Caki2 (cell line): ENCODE measurements around the gene KCNMB3. TPM values are rescaled to one million over a fixed set of nuclear protein-coding genes. Genes with fewer than 3 reads are reported as not detected.
"Not testable (repeated sequence)": the region's sequence is repeated elsewhere in the genome, so short reads cannot be mapped to it uniquely, and the experiment has no call there.

ENCODE experiments used
- DNase-seq: peaks from one replicate; pipeline ENCODE4 v3.0.0-alpha.2; 2015; ENCODE audit warnings: low read depth
- in situ Hi-C: cut with HindIII; loops from 2 replicates; pipeline ENCODE4 v1.10.0; 2016; ENCODE audit warnings: low sequenced_read_pairs, low pct_unique_long_range_greater_than_20kb, mixed read lengths
- total RNA-seq: library from RNA; depleted of rRNA; stranded (reverse); fragments of >200 nt; shearing (Covaris generic); gene quantifications from 2 replicates; pipeline ENCODE4 v1.2.3, GENCODE V29; 2014; ENCODE audit warnings: low replicate concordance; rRNA removed

Gene KCNMB3
- total RNA-seq, 1 experiment from 2014 or later, result 2.3 TPM

DNA sequence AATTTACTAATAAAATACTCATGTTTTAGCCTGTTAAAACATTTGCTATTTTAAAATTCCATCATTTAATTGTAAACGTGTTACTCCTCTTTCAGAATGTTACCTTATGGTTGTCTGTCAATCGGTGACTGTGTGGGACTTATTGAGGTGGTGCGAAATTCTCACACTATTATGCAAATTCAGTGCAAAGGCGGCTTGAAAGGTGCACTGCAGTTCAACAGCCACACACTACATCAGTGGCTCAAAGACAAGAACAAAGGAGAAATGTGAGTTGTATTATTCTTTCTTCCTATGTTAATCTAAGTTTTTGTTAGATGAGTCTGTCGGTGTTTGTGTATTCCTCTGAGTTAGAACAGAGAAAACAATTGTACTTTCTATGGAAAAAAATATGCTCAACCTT, 21.7 kb downstream of the KCNMB3 start:
- DNase-seq, result no peak
- in situ Hi-C loops, result no loop called here

DNA sequence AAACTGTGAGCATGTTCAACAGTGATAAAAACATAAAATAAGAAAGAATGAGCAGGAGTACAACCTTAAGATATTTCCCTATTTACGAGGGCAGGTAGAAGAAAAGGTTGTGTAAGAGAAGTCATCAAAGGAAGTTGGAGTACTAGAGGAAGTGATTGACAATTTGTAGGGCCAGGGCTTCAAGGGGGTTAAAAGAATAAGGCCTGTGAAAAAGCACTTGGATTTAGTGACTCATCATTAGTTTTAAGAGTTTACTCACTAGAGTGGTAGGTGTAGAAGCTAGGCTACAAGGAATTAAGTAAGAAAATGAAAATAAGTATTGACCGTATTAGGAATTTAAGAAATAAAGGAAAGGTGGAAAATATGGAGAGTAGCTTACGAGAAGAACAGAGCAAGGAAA, 23.6 kb downstream of the KCNMB3 start:
- DNase-seq, result peak; percentile 31
- in situ Hi-C loops, result no loop called here

- in situ Hi-C loops, result no loop called here
- DNase-seq, result no peak
These were observed 26.3 kb downstream of the KCNMB3 start for GRCh38 chr3:179224584-179224983.

DNA sequence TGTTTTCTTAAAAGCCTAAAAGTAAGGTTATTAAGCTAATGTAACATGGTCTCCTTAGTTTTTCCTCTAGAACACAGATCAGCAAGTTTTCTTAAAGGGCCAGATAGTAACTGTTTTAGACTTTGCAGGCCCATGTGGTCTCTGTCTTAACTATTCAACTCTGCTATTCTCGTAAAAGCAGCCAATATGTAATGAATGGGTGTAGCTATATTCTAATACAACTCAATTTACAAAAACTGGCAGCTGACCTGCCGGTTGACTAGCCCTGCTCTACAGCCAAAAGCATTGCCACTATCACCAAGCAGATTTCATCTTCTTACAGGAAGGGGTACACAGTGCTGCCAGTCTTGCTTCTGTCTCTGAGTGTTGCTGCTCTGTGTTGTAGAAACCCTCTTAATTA, 27.4 kb downstream of the KCNMB3 start:
- no peak for DNase-seq
- in situ Hi-C loops, result no loop called here

- DNase-seq, in situ Hi-C loops: not testable (repeated sequence)
These were observed 32.7 kb downstream of the KCNMB3 start for GRCh38 chr3:179218213-179218612.

GRCh38 chr3:179215550-179215949, 35.4 kb downstream of the KCNMB3 start:
- DNase-seq, in situ Hi-C loops: not testable (repeated sequence)

GRCh38 chr3:179200790-179201189, 50.1 kb downstream of the KCNMB3 start:
- no peak for DNase-seq
- in situ Hi-C loops, result no loop called here

DNA sequence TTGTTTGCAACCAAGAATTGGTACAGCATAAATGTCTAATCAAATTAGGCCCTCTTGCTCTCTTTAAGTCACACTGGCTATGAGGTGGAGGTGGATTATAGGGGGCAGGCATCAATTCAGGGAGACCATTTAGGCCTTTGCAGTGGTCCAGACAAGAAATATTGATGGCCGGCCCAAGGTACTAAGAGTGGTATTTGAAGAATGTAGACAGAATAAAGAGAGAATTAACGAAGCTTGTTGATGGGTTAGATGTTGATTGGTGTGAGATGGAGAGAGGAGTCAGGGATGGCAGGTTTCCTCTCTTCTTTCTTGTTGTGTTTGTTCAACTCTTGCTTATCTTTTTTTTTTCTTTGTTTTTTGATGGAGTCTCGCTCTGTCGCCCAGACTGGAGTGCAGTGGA, 54.2 kb downstream of the KCNMB3 start:
- in situ Hi-C loops, result no loop called here
- DNase-seq, result no peak

- DNase-seq, result peak; percentile 33
- in situ Hi-C loops, result no loop called here
These were observed 54.8 kb downstream of the KCNMB3 start for GRCh38 chr3:179196098-179196497.

- in situ Hi-C loops, result no loop called here
- no peak for DNase-seq
These were observed 56.0 kb downstream of the KCNMB3 start for GRCh38 chr3:179194931-179195330.

Other genes with a start within 250 kb of the KCNMB3 start
- gene ZMAT3, start 179.3 kb downstream of the KCNMB3 start, total RNA-seq, result 6.2 and 9.8 TPM in 2 replicates
- gene PIK3CA, start 102.8 kb downstream of the KCNMB3 start, total RNA-seq, result 16.2 and 19.4 TPM in 2 replicates
- gene ZNF639, start 71.9 kb upstream of the KCNMB3 start, total RNA-seq, result 106 and 111 TPM in 2 replicates
- 28.2 and 34.3 TPM in 2 replicates for gene MFN1, start 96.6 kb upstream of the KCNMB3 start, total RNA-seq
- gene GNB4, start 200.4 kb upstream of the KCNMB3 start, total RNA-seq, result 42.6 and 50.1 TPM in 2 replicates